ENCODE measurements around the gene SPRYD7.
"Not testable (repeated sequence)": the region's sequence is repeated elsewhere in the genome, so short reads cannot be mapped to it uniquely, and the experiment has no call there.

Gene SPRYD7

GRCh38 chr13:49953560-49953959 is 17.4 kb upstream of the SPRYD7 start:
- Histone ChIP-seq H3K79me1 (ENCODE audit: low read length) (no peaks in the 10 kb centered on the region), H3K4me2 (ENCODE audit: low read length) (no peak overlapping the region), H3K23ac (ENCODE audit: low read length) (no peak overlapping the region), H4K5ac (ENCODE audit: low read length) (no peak overlapping the region), H3K36me3 (ENCODE audit: control insufficient read depth, insufficient read depth, low read length) (no peaks in the 10 kb centered on the region), H3K27ac (ENCODE audit: low read depth, low read length) (no peak overlapping the region), H2AK5ac (ENCODE audit: low read length) (no peak overlapping the region), H2BK15ac (replicated peaks; ENCODE audit: low read depth) (no peak overlapping the region), H3K4me3 (ENCODE audit: low read length) (no peak overlapping the region), H3K9ac (ENCODE audit: low read length) (no peak overlapping the region), H3K18ac (ENCODE audit: low read length) (no peak overlapping the region), H3K27me3 (ENCODE audit: insufficient read depth, low read length, poor library complexity) (no peaks in the 10 kb centered on the region), H2BK5ac (ENCODE audit: low read length) (no peak overlapping the region), H4K8ac (ENCODE audit: low read depth, low read length) (no peak overlapping the region), H3K4ac (ENCODE audit: low read depth, low read length) (no peak overlapping the region), H3K4me1 (ENCODE audit: control insufficient read depth, low read depth, low read length) (no peaks in the 10 kb centered on the region), H2BK120ac (ENCODE audit: low read depth, low read length) (no peak overlapping the region), H3K79me2 (ENCODE audit: control insufficient read depth, insufficient read depth, low read length) (no peaks in the 10 kb centered on the region), H3K56ac (ENCODE audit: low read length) (no peak overlapping the region)
- DNase-seq, result no peak
- WGBS (ENCODE audit: extremely low coverage, insufficient coverage, low lambda C conversion rate), result no CpG with 5 or more reads among the region's 1 CpG

GRCh38 chr13:49951754-49952535 is 15.8 kb upstream of the SPRYD7 start:
- Histone ChIP-seq H3K36me3 (ENCODE audit: control insufficient read depth, insufficient read depth, low read length) (no peaks in the 10 kb centered on the region), H2AK5ac (ENCODE audit: low read length) (no peak overlapping the region), H3K4me1 (ENCODE audit: control insufficient read depth, low read depth, low read length) (no peaks in the 10 kb centered on the region), H3K56ac (ENCODE audit: low read length) (no peak overlapping the region), H3K79me1 (ENCODE audit: low read length) (no peaks in the 10 kb centered on the region), H3K4me3 (ENCODE audit: low read length) (no peak overlapping the region), H4K8ac (ENCODE audit: low read depth, low read length) (no peak overlapping the region), H3K79me2 (ENCODE audit: control insufficient read depth, insufficient read depth, low read length) (no peaks in the 10 kb centered on the region), H3K9ac (ENCODE audit: low read length) (no peak overlapping the region), H3K18ac (ENCODE audit: low read length) (no peak overlapping the region), H2BK15ac (replicated peaks; ENCODE audit: low read depth) (no peak overlapping the region), H3K27me3 (ENCODE audit: insufficient read depth, low read length, poor library complexity) (no peaks in the 10 kb centered on the region), H3K27ac (ENCODE audit: low read depth, low read length) (no peak overlapping the region), H3K4ac (ENCODE audit: low read depth, low read length) (no peak overlapping the region), H3K23ac (ENCODE audit: low read length) (no peak overlapping the region), H3K4me2 (ENCODE audit: low read length) (no peak overlapping the region), H4K5ac (ENCODE audit: low read length) (no peak overlapping the region), H2BK5ac (ENCODE audit: low read length) (no peak overlapping the region), H2BK120ac (ENCODE audit: low read depth, low read length) (no peak overlapping the region)
- DNase-seq, result no peak
- WGBS (ENCODE audit: extremely low coverage, insufficient coverage, low lambda C conversion rate), result no CpG with 5 or more reads among the region's 7 CpGs

- not testable (repeated sequence) for H3K4me3 ChIP-seq (ENCODE audit: low read length); H2BK15ac ChIP-seq (replicated peaks; ENCODE audit: low read depth); H3K56ac ChIP-seq (ENCODE audit: low read length); H3K36me3 ChIP-seq (ENCODE audit: control insufficient read depth, insufficient read depth, low read length); H2AK5ac ChIP-seq (ENCODE audit: low read length); H3K4ac ChIP-seq (ENCODE audit: low read depth, low read length); H3K23ac ChIP-seq (ENCODE audit: low read length); H3K79me2 ChIP-seq (ENCODE audit: control insufficient read depth, insufficient read depth, low read length); H3K79me1 ChIP-seq (ENCODE audit: low read length); H3K9ac ChIP-seq (ENCODE audit: low read length); H3K27me3 ChIP-seq (ENCODE audit: insufficient read depth, low read length, poor library complexity); H3K27ac ChIP-seq (ENCODE audit: low read depth, low read length); H2BK120ac ChIP-seq (ENCODE audit: low read depth, low read length); DNase-seq; H3K4me1 ChIP-seq (ENCODE audit: control insufficient read depth, low read depth, low read length); H2BK5ac ChIP-seq (ENCODE audit: low read length); H3K18ac ChIP-seq (ENCODE audit: low read length); H4K5ac ChIP-seq (ENCODE audit: low read length); H4K8ac ChIP-seq (ENCODE audit: low read depth, low read length); H3K4me2 ChIP-seq (ENCODE audit: low read length)
- no CpG with 5 or more reads among the region's 6 CpGs for WGBS (ENCODE audit: extremely low coverage, insufficient coverage, low lambda C conversion rate)
Measured at GRCh38 chr13:49948777-49949270, 12.7 kb upstream of the SPRYD7 start.

DNA sequence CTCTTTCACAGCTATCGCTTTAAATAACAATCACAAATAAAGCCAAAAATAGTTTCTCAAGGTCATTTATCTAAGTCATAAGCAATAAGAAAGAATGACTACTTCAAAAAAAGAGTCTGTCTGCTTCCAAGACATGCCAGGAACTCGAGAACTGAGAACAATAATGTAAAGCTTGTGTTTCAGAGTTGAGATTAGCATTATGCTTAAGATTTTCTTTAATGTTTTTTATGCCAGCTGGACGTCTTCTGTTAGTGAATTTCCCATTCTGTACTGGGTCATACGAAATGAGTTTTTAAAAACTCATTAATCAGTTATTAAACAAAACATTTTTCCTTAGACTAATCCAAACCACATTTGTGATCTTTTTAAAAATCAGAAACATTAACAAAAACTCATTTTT is 3.2 kb upstream of the SPRYD7 start:
- WGBS (ENCODE audit: extremely low coverage, insufficient coverage, low lambda C conversion rate), result no CpG with 5 or more reads among the region's 4 CpGs
- Histone ChIP-seq H3K79me2 (ENCODE audit: control insufficient read depth, insufficient read depth, low read length) (no peaks in the 10 kb centered on the region), H3K4me3 (ENCODE audit: low read length) (no peak overlapping the region), H3K9ac (ENCODE audit: low read length) (no peak overlapping the region), H3K4ac (ENCODE audit: low read depth, low read length) (no peak overlapping the region), H3K79me1 (ENCODE audit: low read length) (no peaks in the 10 kb centered on the region), H3K4me1 (ENCODE audit: control insufficient read depth, low read depth, low read length) (no peaks in the 10 kb centered on the region), H3K4me2 (ENCODE audit: low read length) (no peak overlapping the region), H4K5ac (ENCODE audit: low read length) (no peak overlapping the region), H2AK5ac (ENCODE audit: low read length) (no peak overlapping the region), H4K8ac (ENCODE audit: low read depth, low read length) (no peak overlapping the region), H2BK15ac (replicated peaks; ENCODE audit: low read depth) (no peak overlapping the region), H3K27ac (ENCODE audit: low read depth, low read length) (no peak overlapping the region), H3K27me3 (ENCODE audit: insufficient read depth, low read length, poor library complexity) (no peaks in the 10 kb centered on the region), H3K18ac (ENCODE audit: low read length) (no peak overlapping the region), H3K36me3 (ENCODE audit: control insufficient read depth, insufficient read depth, low read length) (no peaks in the 10 kb centered on the region), H3K23ac (ENCODE audit: low read length) (no peak overlapping the region), H2BK5ac (ENCODE audit: low read length) (no peak overlapping the region), H2BK120ac (ENCODE audit: low read depth, low read length) (no peak overlapping the region), H3K56ac (ENCODE audit: low read length) (no peak overlapping the region)
- DNase-seq, result no peak

DNA sequence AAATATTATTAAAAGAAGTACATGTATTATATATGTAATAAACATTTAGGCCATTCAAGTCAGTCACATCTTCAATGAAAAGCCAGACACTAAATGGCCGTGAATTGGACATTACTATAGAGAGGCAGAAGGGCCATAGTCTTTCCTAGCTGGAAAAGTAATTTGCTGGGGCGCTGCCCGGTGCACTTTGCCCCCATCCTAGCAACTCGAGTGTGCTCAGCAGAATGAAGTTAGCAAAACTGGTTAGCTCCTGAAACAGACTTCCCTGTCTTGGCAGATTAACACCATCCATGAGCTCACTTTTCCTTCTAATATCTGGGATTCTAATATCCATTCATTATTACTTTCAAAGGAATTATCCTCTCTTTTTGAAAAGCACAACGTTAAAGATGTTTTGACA is 2.8 kb upstream of the SPRYD7 start:
- no peak overlapping the region for H2BK5ac ChIP-seq (ENCODE audit: low read length)
- H3K4me2 ChIP-seq (ENCODE audit: low read length), result no peak overlapping the region
- no peak overlapping the region for H3K4ac ChIP-seq (ENCODE audit: low read depth, low read length)
- no peak overlapping the region for H4K5ac ChIP-seq (ENCODE audit: low read length)
- no peak overlapping the region for H3K4me3 ChIP-seq (ENCODE audit: low read length)
- no peak overlapping the region for H2BK120ac ChIP-seq (ENCODE audit: low read depth, low read length)
- no peak overlapping the region for H4K8ac ChIP-seq (ENCODE audit: low read depth, low read length)
- no peak overlapping the region for H3K27ac ChIP-seq (ENCODE audit: low read depth, low read length)
- no peaks in the 10 kb centered on the region for H3K79me2 ChIP-seq (ENCODE audit: control insufficient read depth, insufficient read depth, low read length)
- H3K4me1 ChIP-seq (ENCODE audit: control insufficient read depth, low read depth, low read length), result no peaks in the 10 kb centered on the region
- no CpG with 5 or more reads among the region's 5 CpGs for WGBS (ENCODE audit: extremely low coverage, insufficient coverage, low lambda C conversion rate)
- no peak overlapping the region for H3K18ac ChIP-seq (ENCODE audit: low read length)
- no peaks in the 10 kb centered on the region for H3K79me1 ChIP-seq (ENCODE audit: low read length)
- no peak overlapping the region for H2BK15ac ChIP-seq (replicated peaks; ENCODE audit: low read depth)
- no peak overlapping the region for H3K9ac ChIP-seq (ENCODE audit: low read length)
- H3K56ac ChIP-seq (ENCODE audit: low read length), result no peak overlapping the region
- no peak for DNase-seq
- no peaks in the 10 kb centered on the region for H3K36me3 ChIP-seq (ENCODE audit: control insufficient read depth, insufficient read depth, low read length)
- no peak overlapping the region for H2AK5ac ChIP-seq (ENCODE audit: low read length)
- no peaks in the 10 kb centered on the region for H3K27me3 ChIP-seq (ENCODE audit: insufficient read depth, low read length, poor library complexity)
- H3K23ac ChIP-seq (ENCODE audit: low read length), result no peak overlapping the region

DNA sequence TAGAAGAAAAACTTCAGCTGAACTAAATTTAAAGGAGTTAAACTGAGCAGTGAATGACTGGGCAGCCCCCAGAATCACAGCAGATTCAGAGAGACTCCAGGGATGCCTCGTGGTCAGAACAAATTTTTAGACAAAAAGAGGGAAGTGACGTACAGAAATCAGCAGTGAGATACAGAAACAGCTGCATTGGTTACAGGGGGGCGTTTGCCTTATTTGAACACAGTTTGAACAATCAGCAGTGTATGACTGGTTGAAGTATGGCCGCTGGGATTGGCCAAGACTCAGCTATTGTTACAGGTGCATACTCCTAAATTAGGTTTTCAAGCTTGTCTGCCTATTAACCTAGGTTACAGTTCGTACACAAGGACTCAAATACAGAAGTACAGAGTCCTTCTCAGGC is 2.2 kb upstream of the SPRYD7 start:
- Histone ChIP-seq H3K9ac (ENCODE audit: low read length) (no peak overlapping the region), H2AK5ac (ENCODE audit: low read length) (no peak overlapping the region), H3K18ac (ENCODE audit: low read length) (no peak overlapping the region), H3K79me1 (ENCODE audit: low read length) (no peaks in the 10 kb centered on the region), H3K4me1 (ENCODE audit: control insufficient read depth, low read depth, low read length) (no peaks in the 10 kb centered on the region), H3K56ac (ENCODE audit: low read length) (no peak overlapping the region), H2BK15ac (replicated peaks; ENCODE audit: low read depth) (no peak overlapping the region), H3K4me3 (ENCODE audit: low read length) (no peak overlapping the region), H3K27ac (ENCODE audit: low read depth, low read length) (no peak overlapping the region), H2BK120ac (ENCODE audit: low read depth, low read length) (no peak overlapping the region), H3K36me3 (ENCODE audit: control insufficient read depth, insufficient read depth, low read length) (no peaks in the 10 kb centered on the region), H4K8ac (ENCODE audit: low read depth, low read length) (no peak overlapping the region), H4K5ac (ENCODE audit: low read length) (no peak overlapping the region), H3K4ac (ENCODE audit: low read depth, low read length) (no peak overlapping the region), H3K27me3 (ENCODE audit: insufficient read depth, low read length, poor library complexity) (no peaks in the 10 kb centered on the region), H3K4me2 (ENCODE audit: low read length) (no peak overlapping the region), H3K79me2 (ENCODE audit: control insufficient read depth, insufficient read depth, low read length) (no peaks in the 10 kb centered on the region), H2BK5ac (ENCODE audit: low read length) (no peak overlapping the region), H3K23ac (ENCODE audit: low read length) (no peak overlapping the region)
- no peak for DNase-seq
- WGBS (ENCODE audit: extremely low coverage, insufficient coverage, low lambda C conversion rate), result no CpG with 5 or more reads among the region's 5 CpGs
